ENCODE data around the gene RASGRF2.
"Not testable (repeated sequence)": the region's sequence is repeated elsewhere in the genome, so short reads cannot be mapped to it uniquely, and the experiment has no call there.

RASGRF2 gene

DNA sequence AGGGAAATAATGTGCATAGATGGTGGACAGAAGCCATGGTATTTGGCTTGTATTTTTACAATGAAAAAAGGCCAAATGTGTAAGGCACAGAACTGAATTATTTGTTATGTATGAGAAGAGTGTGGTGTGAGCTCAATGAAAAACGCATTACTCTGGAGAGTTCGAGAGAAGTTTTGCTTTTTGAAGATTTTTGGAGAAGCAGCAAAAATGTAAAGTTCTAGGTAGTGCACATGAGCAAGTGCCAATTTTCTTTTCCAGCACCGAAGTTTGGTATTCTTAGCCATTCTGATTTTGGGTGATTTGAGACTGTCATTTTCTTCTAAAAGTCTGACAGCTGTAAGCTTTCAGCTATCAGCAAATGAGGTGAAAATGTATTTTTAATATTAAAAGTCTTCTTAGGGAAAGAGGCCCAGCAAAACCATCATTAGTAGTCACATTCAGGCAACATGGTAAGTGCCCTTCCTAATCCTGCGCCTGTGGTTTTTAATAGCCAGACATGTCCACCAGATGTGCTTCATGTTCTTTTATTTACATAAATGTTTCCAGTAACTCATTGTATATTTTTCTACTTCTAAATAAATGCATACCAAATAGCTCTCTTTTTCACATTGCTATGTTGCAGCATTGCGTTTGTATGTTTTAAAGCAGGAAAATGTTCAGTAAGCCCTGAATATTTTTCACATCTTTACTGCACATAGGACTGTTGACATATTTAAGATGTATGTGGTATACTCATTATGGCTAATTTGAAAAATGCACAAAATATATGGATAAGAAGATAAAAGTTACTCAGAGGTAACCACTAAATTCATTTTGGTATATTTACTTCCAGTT lies 50.4 kb downstream of the RASGRF2 start:
- H2BK15ac ChIP-seq (replicated peaks; ENCODE audit: low read depth) = no peak overlapping the region
- no peak overlapping the region for H3K4me3 ChIP-seq (ENCODE audit: low read length)
- H3K27ac ChIP-seq (ENCODE audit: low read depth, low read length) = no peak overlapping the region
- H2BK5ac ChIP-seq (ENCODE audit: low read length) = no peak overlapping the region
- H3K79me1 ChIP-seq (ENCODE audit: low read length) = no peaks in the 10 kb centered on the region
- no peak overlapping the region for H3K56ac ChIP-seq (ENCODE audit: low read length)
- H3K4me1 ChIP-seq (ENCODE audit: control insufficient read depth, low read depth, low read length) = no peaks in the 10 kb centered on the region
- no peak overlapping the region for H2AK5ac ChIP-seq (ENCODE audit: low read length)
- H3K27me3 ChIP-seq (ENCODE audit: insufficient read depth, low read length, poor library complexity) = no peaks in the 10 kb centered on the region
- no peak overlapping the region for H4K8ac ChIP-seq (ENCODE audit: low read depth, low read length)
- H3K23ac ChIP-seq (ENCODE audit: low read length) = no peak overlapping the region
- H4K5ac ChIP-seq (ENCODE audit: low read length) = no peak overlapping the region
- H3K4ac ChIP-seq (ENCODE audit: low read depth, low read length) = no peak overlapping the region
- WGBS (ENCODE audit: extremely low coverage, insufficient coverage, low lambda C conversion rate) = 100% methylated on average over 2 of the region's 5 CpGs
- no peaks in the 10 kb centered on the region for H3K79me2 ChIP-seq (ENCODE audit: control insufficient read depth, insufficient read depth, low read length)
- no peak overlapping the region for H3K9ac ChIP-seq (ENCODE audit: low read length)
- H3K4me2 ChIP-seq (ENCODE audit: low read length) = no peak overlapping the region
- H3K36me3 ChIP-seq (ENCODE audit: control insufficient read depth, insufficient read depth, low read length) = no peaks in the 10 kb centered on the region
- H3K18ac ChIP-seq (ENCODE audit: low read length) = no peak overlapping the region
- DNase-seq = no peak
- H2BK120ac ChIP-seq (ENCODE audit: low read depth, low read length) = no peak overlapping the region

DNA sequence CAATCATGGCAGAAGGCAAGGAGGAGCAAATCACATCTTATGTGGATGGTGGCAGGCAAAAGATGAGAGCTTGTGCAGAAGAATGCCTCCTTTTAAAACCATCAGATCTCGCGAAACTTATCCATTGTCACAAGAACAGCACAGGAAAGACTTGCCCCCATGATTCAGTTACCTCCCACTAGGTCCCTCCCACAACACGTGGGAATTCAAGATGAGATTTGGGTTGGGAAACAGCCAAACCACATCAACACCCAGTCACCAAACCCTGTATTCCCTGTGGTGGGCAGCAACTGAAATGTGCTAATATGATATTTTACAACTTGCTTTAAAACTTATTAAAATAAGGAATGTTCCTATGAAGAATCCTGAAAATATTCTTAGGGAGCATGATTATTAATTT lies 54.2 kb downstream of the RASGRF2 start:
- no peak overlapping the region for H2BK15ac ChIP-seq (replicated peaks; ENCODE audit: low read depth)
- H3K18ac ChIP-seq (ENCODE audit: low read length) = no peak overlapping the region
- DNase-seq = no peak
- H3K23ac ChIP-seq (ENCODE audit: low read length) = no peak overlapping the region
- H3K4me3 ChIP-seq (ENCODE audit: low read length) = no peak overlapping the region
- no CpG with 5 or more reads among the region's 3 CpGs for WGBS (ENCODE audit: extremely low coverage, insufficient coverage, low lambda C conversion rate)
- no peak overlapping the region for H3K4ac ChIP-seq (ENCODE audit: low read depth, low read length)
- no peak overlapping the region for H4K8ac ChIP-seq (ENCODE audit: low read depth, low read length)
- no peaks in the 10 kb centered on the region for H3K36me3 ChIP-seq (ENCODE audit: control insufficient read depth, insufficient read depth, low read length)
- H3K9ac ChIP-seq (ENCODE audit: low read length) = no peak overlapping the region
- no peak overlapping the region for H3K4me2 ChIP-seq (ENCODE audit: low read length)
- H3K79me1 ChIP-seq (ENCODE audit: low read length) = no peaks in the 10 kb centered on the region
- no peaks in the 10 kb centered on the region for H3K79me2 ChIP-seq (ENCODE audit: control insufficient read depth, insufficient read depth, low read length)
- H3K56ac ChIP-seq (ENCODE audit: low read length) = no peak overlapping the region
- no peak overlapping the region for H2BK120ac ChIP-seq (ENCODE audit: low read depth, low read length)
- H2AK5ac ChIP-seq (ENCODE audit: low read length) = no peak overlapping the region
- no peaks in the 10 kb centered on the region for H3K27me3 ChIP-seq (ENCODE audit: insufficient read depth, low read length, poor library complexity)
- H2BK5ac ChIP-seq (ENCODE audit: low read length) = no peak overlapping the region
- H4K5ac ChIP-seq (ENCODE audit: low read length) = no peak overlapping the region
- no peaks in the 10 kb centered on the region for H3K4me1 ChIP-seq (ENCODE audit: control insufficient read depth, low read depth, low read length)
- no peak overlapping the region for H3K27ac ChIP-seq (ENCODE audit: low read depth, low read length)

DNA sequence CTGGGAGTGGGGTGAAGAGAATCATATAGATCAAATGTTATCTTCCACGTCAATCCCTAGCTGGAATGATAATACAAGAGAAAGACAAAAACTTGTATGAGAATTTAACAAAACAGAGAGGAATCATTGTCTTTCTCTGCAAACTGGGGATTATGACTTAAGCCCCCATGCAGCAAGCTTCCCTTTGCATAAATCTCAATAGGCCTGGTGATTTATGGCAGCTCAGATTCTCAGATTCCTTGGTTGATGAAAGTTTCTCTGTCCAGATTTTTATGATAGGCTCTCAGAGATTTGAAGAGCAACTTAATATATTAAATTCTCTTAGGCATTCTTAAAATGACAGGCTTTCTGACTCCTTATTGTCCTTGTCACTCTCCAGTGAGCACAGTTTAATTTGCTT lies 56.0 kb downstream of the RASGRF2 start:
- no peak overlapping the region for H3K56ac ChIP-seq (ENCODE audit: low read length)
- no peak overlapping the region for H3K9ac ChIP-seq (ENCODE audit: low read length)
- no peak overlapping the region for H3K4me2 ChIP-seq (ENCODE audit: low read length)
- H2BK5ac ChIP-seq (ENCODE audit: low read length) = no peak overlapping the region
- no peak overlapping the region for H3K4me3 ChIP-seq (ENCODE audit: low read length)
- H3K79me2 ChIP-seq (ENCODE audit: control insufficient read depth, insufficient read depth, low read length) = no peaks in the 10 kb centered on the region
- H3K4ac ChIP-seq (ENCODE audit: low read depth, low read length) = no peak overlapping the region
- no peak for DNase-seq
- H2BK120ac ChIP-seq (ENCODE audit: low read depth, low read length) = no peak overlapping the region
- no peaks in the 10 kb centered on the region for H3K27me3 ChIP-seq (ENCODE audit: insufficient read depth, low read length, poor library complexity)
- no peak overlapping the region for H4K8ac ChIP-seq (ENCODE audit: low read depth, low read length)
- no peaks in the 10 kb centered on the region for H3K4me1 ChIP-seq (ENCODE audit: control insufficient read depth, low read depth, low read length)
- no peaks in the 10 kb centered on the region for H3K36me3 ChIP-seq (ENCODE audit: control insufficient read depth, insufficient read depth, low read length)
- H2AK5ac ChIP-seq (ENCODE audit: low read length) = no peak overlapping the region
- H3K79me1 ChIP-seq (ENCODE audit: low read length) = no peaks in the 10 kb centered on the region
- H3K18ac ChIP-seq (ENCODE audit: low read length) = no peak overlapping the region
- H3K23ac ChIP-seq (ENCODE audit: low read length) = no peak overlapping the region
- H2BK15ac ChIP-seq (replicated peaks; ENCODE audit: low read depth) = no peak overlapping the region
- H3K27ac ChIP-seq (ENCODE audit: low read depth, low read length) = no peak overlapping the region
- no peak overlapping the region for H4K5ac ChIP-seq (ENCODE audit: low read length)
- no CpG with 5 or more reads among the region's 1 CpG for whole genome bisulfite sequencing (ENCODE audit: extremely low coverage, insufficient coverage, low lambda C conversion rate)

DNA sequence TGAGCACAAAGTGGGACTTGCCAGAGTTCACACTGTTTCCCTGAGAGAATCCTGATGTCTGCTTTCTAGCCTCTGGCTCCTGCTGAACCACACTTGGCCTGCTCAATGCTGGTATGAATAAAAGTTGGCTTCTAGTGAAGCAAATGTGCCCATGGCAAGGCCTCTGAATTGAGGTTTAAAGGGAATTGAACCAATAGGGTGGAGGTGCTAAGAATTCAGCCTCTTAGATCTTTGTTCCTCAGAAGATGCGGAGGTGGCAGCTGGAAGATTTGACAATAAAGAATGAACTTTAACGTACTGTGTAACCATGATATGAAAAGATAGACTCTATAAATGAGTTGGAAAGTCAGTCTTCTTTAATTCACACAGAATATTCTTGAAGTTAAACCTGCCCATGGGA lies 57.2 kb downstream of the RASGRF2 start:
- H3K23ac ChIP-seq (ENCODE audit: low read length) = no peak overlapping the region
- no peak overlapping the region for H4K8ac ChIP-seq (ENCODE audit: low read depth, low read length)
- H2BK120ac ChIP-seq (ENCODE audit: low read depth, low read length) = no peak overlapping the region
- H3K18ac ChIP-seq (ENCODE audit: low read length) = no peak overlapping the region
- H3K9ac ChIP-seq (ENCODE audit: low read length) = no peak overlapping the region
- no peaks in the 10 kb centered on the region for H3K79me1 ChIP-seq (ENCODE audit: low read length)
- H4K5ac ChIP-seq (ENCODE audit: low read length) = no peak overlapping the region
- no peak overlapping the region for H2AK5ac ChIP-seq (ENCODE audit: low read length)
- H3K27me3 ChIP-seq (ENCODE audit: insufficient read depth, low read length, poor library complexity) = no peaks in the 10 kb centered on the region
- no peaks in the 10 kb centered on the region for H3K79me2 ChIP-seq (ENCODE audit: control insufficient read depth, insufficient read depth, low read length)
- DNase-seq = no peak
- no peak overlapping the region for H3K27ac ChIP-seq (ENCODE audit: low read depth, low read length)
- no peak overlapping the region for H3K4ac ChIP-seq (ENCODE audit: low read depth, low read length)
- WGBS (ENCODE audit: extremely low coverage, insufficient coverage, low lambda C conversion rate) = no CpG with 5 or more reads among the region's 2 CpGs
- H3K56ac ChIP-seq (ENCODE audit: low read length) = no peak overlapping the region
- H2BK15ac ChIP-seq (replicated peaks; ENCODE audit: low read depth) = no peak overlapping the region
- H3K4me2 ChIP-seq (ENCODE audit: low read length) = no peak overlapping the region
- no peak overlapping the region for H3K4me3 ChIP-seq (ENCODE audit: low read length)
- H2BK5ac ChIP-seq (ENCODE audit: low read length) = no peak overlapping the region
- no peaks in the 10 kb centered on the region for H3K4me1 ChIP-seq (ENCODE audit: control insufficient read depth, low read depth, low read length)
- H3K36me3 ChIP-seq (ENCODE audit: control insufficient read depth, insufficient read depth, low read length) = no peaks in the 10 kb centered on the region

DNA sequence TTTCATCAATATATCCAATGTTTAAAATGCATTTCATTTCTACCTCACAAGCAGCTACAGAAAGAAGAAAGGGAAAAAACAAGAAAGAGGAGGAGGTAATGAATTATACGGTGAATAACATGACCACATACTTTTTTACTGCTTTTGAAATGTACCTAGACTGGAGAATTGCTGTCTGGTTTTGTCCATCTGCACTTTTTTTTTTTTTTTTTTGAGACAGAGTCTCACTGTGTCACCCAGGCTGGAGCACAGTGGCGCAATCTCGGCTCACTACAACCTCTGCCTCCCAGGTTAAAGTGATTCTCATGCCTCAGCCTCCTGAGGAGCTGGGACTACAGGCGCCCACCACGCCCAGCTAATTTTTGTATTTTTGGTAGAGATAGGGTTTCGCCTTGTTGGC lies 58.4 kb downstream of the RASGRF2 start:
- H3K4me2 ChIP-seq (ENCODE audit: low read length); DNase-seq; H2BK5ac ChIP-seq (ENCODE audit: low read length); H3K18ac ChIP-seq (ENCODE audit: low read length); H3K79me1 ChIP-seq (ENCODE audit: low read length); H3K9ac ChIP-seq (ENCODE audit: low read length); H4K5ac ChIP-seq (ENCODE audit: low read length); H3K4ac ChIP-seq (ENCODE audit: low read depth, low read length); H3K4me1 ChIP-seq (ENCODE audit: control insufficient read depth, low read depth, low read length); H3K27ac ChIP-seq (ENCODE audit: low read depth, low read length); H3K23ac ChIP-seq (ENCODE audit: low read length); H4K8ac ChIP-seq (ENCODE audit: low read depth, low read length); H2AK5ac ChIP-seq (ENCODE audit: low read length); H3K36me3 ChIP-seq (ENCODE audit: control insufficient read depth, insufficient read depth, low read length); H3K4me3 ChIP-seq (ENCODE audit: low read length); H2BK15ac ChIP-seq (replicated peaks; ENCODE audit: low read depth); H3K56ac ChIP-seq (ENCODE audit: low read length); H3K27me3 ChIP-seq (ENCODE audit: insufficient read depth, low read length, poor library complexity); H2BK120ac ChIP-seq (ENCODE audit: low read depth, low read length); H3K79me2 ChIP-seq (ENCODE audit: control insufficient read depth, insufficient read depth, low read length): not testable (repeated sequence)
- WGBS (ENCODE audit: extremely low coverage, insufficient coverage, low lambda C conversion rate) = no CpG with 5 or more reads among the region's 6 CpGs

DNA sequence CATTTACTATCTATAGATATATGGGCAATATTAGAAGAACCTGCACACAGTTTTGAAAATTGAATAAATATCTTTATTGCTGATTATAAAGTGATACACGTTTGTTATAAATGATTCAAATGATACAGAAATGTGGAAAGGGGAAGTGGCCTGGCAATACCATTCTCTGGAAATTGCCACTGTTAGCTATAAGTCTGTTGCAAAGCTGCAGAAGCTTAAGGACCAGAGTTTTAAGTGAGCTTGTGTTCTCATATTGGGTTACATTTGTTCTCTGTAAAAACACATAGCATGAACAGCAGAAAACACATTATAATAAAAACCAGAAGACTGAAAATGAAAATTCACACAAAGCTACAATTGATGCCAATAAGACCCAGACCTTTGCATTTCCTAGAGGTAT lies 59.6 kb downstream of the RASGRF2 start:
- Histone ChIP-seq H3K4me1 (ENCODE audit: control insufficient read depth, low read depth, low read length) (no peaks in the 10 kb centered on the region), H3K79me1 (ENCODE audit: low read length) (no peaks in the 10 kb centered on the region), H3K4ac (ENCODE audit: low read depth, low read length) (no peak overlapping the region), H4K8ac (ENCODE audit: low read depth, low read length) (no peak overlapping the region), H3K27ac (ENCODE audit: low read depth, low read length) (no peak overlapping the region), H3K36me3 (ENCODE audit: control insufficient read depth, insufficient read depth, low read length) (no peaks in the 10 kb centered on the region), H3K9ac (ENCODE audit: low read length) (no peak overlapping the region), H3K4me2 (ENCODE audit: low read length) (no peak overlapping the region), H2AK5ac (ENCODE audit: low read length) (no peak overlapping the region), H3K27me3 (ENCODE audit: insufficient read depth, low read length, poor library complexity) (no peaks in the 10 kb centered on the region), H3K56ac (ENCODE audit: low read length) (no peak overlapping the region), H2BK120ac (ENCODE audit: low read depth, low read length) (no peak overlapping the region), H3K79me2 (ENCODE audit: control insufficient read depth, insufficient read depth, low read length) (no peaks in the 10 kb centered on the region), H2BK5ac (ENCODE audit: low read length) (no peak overlapping the region), H3K18ac (ENCODE audit: low read length) (no peak overlapping the region), H2BK15ac (replicated peaks; ENCODE audit: low read depth) (no peak overlapping the region), H3K23ac (ENCODE audit: low read length) (no peak overlapping the region), H4K5ac (ENCODE audit: low read length) (no peak overlapping the region), H3K4me3 (ENCODE audit: low read length) (no peak overlapping the region)
- no peak for DNase-seq
- WGBS (ENCODE audit: extremely low coverage, insufficient coverage, low lambda C conversion rate) = no CpG with 5 or more reads among the region's 1 CpG

Data from mesendoderm (in vitro differentiated cells).